ENCODE data around the gene CIB1.

DNA sequence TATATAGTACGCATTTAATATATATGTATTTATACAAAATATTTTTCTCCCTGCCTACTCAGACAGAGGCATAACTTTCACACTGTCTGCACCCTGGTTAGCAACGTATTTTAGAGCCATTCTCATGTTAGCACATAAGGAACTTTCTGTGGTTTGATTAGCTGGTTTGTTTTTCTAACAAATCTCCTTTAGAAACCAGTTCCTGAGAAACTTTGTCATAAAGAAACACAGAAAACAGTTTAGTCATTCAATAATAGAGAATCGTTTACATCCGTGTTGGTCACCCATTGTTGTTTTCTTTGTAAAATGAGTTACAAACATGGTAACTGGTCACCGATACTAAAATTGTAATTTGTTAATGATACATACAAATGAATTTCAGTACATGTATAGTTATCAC lies 25.8 kb upstream of the CIB1 start:
- TF ChIP-seq TBP (IDR thresholded peaks at IDR 0.05; ENCODE audit: low read depth, low read length) = no peak
- TF ChIP-seq, protein P1, sequence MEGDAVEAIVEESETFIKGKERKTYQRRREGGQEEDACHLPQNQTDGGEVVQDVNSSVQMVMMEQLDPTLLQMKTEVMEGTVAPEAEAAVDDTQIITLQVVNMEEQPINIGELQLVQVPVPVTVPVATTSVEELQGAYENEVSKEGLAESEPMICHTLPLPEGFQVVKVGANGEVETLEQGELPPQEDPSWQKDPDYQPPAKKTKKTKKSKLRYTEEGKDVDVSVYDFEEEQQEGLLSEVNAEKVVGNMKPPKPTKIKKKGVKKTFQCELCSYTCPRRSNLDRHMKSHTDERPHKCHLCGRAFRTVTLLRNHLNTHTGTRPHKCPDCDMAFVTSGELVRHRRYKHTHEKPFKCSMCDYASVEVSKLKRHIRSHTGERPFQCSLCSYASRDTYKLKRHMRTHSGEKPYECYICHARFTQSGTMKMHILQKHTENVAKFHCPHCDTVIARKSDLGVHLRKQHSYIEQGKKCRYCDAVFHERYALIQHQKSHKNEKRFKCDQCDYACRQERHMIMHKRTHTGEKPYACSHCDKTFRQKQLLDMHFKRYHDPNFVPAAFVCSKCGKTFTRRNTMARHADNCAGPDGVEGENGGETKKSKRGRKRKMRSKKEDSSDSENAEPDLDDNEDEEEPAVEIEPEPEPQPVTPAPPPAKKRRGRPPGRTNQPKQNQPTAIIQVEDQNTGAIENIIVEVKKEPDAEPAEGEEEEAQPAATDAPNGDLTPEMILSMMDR (IDR thresholded peaks at IDR 0.05; ENCODE audit: control extremely low read depth in 1 of 3, insufficient read depth in 1 of 3, low read depth in 1 of 3, low read length in 3 of 3) = no peak
